ENCODE data around the gene GPAM. TPM values are rescaled to one million over a fixed set of nuclear protein-coding genes. Genes with fewer than 3 reads are reported as not detected.
A peak's percentile ranks its signal among the peaks of the same experiment; 100 is the strongest.

GPAM gene
- total RNA-seq, 2 experiments from 2014 or later = 7.5 to 13.0 TPM

- ChIA-PET POLR2A (no interaction called here), CTCF (ENCODE audit: unreplicated experiment) (interaction anchor here (0.6 to 0.8 kb wide), 2 partner anchors 43 to 124 kb away, joined by 3 to 6 read pairs; no protein-coding TSS in a partner anchor)
- Histone ChIP-seq H3K9me2 (ENCODE audit: insufficient read depth, low read length) (no peaks in the 10 kb centered on the region), H3K9me3 (ENCODE audit: low read length) (no peaks in the 10 kb centered on the region), H4K20me1 (ENCODE audit: insufficient read depth, low read length) (no peaks in the 10 kb centered on the region), H3K4me3 (ENCODE audit: low read depth, low read length, poor library complexity, severe bottlenecking) (no peak overlapping the region), H3K79me2 (ENCODE audit: insufficient read depth, low read depth, low read length) (no peaks in the 10 kb centered on the region), H3K4me1 (ENCODE audit: insufficient read depth, low read length, poor library complexity, severe bottlenecking) (no peaks in the 10 kb centered on the region), H2AFZ (ENCODE audit: low read length) (no peak overlapping the region), H3K4me2 (ENCODE audit: low read length) (no peak overlapping the region), H3K27ac (ENCODE audit: low read depth, low read length, poor library complexity, severe bottlenecking) (no peak overlapping the region), H3K36me3 (ENCODE audit: insufficient read depth, low read length) (no peaks in the 10 kb centered on the region)
- BruUV-seq (replicated peaks) = no TSS peak
- no peak for DNase-seq (ENCODE audit: low spot score)
- intact Hi-C loops (cut with micrococcal nuclease; ENCODE audit: unreplicated experiment) = loop anchor here (2.0 kb wide), 1 partner anchor 382 kb away; no protein-coding TSS in a partner anchor
- TF ChIP-seq EZH2phosphoT487 (IDR thresholded peaks at IDR 0.05; ENCODE audit: borderline replicate concordance, low read depth, low read length) = no peak
- TF ChIP-seq CTCF (conservative IDR thresholded peaks at IDR 0.05; ENCODE audit: low read length) = no peak
Measured at GRCh38 chr10:112139176-112139575, 44.4 kb downstream of the GPAM start.

- DNase-seq (ENCODE audit: low spot score) = peak; percentile 57
- Histone ChIP-seq H3K4me3 (ENCODE audit: low read depth, low read length, poor library complexity, severe bottlenecking) (no peak overlapping the region), H4K20me1 (ENCODE audit: insufficient read depth, low read length) (no peaks in the 10 kb centered on the region), H3K4me1 (ENCODE audit: insufficient read depth, low read length, poor library complexity, severe bottlenecking) (no peaks in the 10 kb centered on the region), H3K27ac (ENCODE audit: low read depth, low read length, poor library complexity, severe bottlenecking) (no peak overlapping the region), H2AFZ (ENCODE audit: low read length) (no peak overlapping the region), H3K36me3 (ENCODE audit: insufficient read depth, low read length) (no peaks in the 10 kb centered on the region), H3K9me2 (ENCODE audit: insufficient read depth, low read length) (no peaks in the 10 kb centered on the region), H3K79me2 (ENCODE audit: insufficient read depth, low read depth, low read length) (no peaks in the 10 kb centered on the region), H3K4me2 (ENCODE audit: low read length) (no peak overlapping the region), H3K9me3 (ENCODE audit: low read length) (no peaks in the 10 kb centered on the region)
- CTCF ChIA-PET (ENCODE audit: unreplicated experiment) = interaction anchor here (0.7 to 1.1 kb wide), 5 partner anchors 9 to 1783 kb away, joined by 3 to 4 read pairs (median 4); no protein-coding TSS in a partner anchor
- POLR2A ChIA-PET = interaction anchor here (1.0 kb wide), 1 partner anchor 9 kb away, joined by 3 read pairs; no protein-coding TSS in a partner anchor
- intact Hi-C loops (cut with micrococcal nuclease; ENCODE audit: unreplicated experiment) = no loop called here
- TF ChIP-seq EZH2phosphoT487 (IDR thresholded peaks at IDR 0.05; ENCODE audit: borderline replicate concordance, low read depth, low read length) = no peak
- TF ChIP-seq CTCF (conservative IDR thresholded peaks at IDR 0.05; ENCODE audit: low read length) = peak; percentile 90
- BruUV-seq (replicated peaks) = no TSS peak
Measured at GRCh38 chr10:112137154-112137987, 46.2 kb downstream of the GPAM start.
